ENCODE results near the gene EPAS1.

The EPAS1 gene

GRCh38 chr2:46375566-46376125 lies 78.4 kb downstream of the EPAS1 start:
- Histone ChIP-seq H3K4me1 (ENCODE audit: insufficient read depth, insufficient read length) (no peaks in the 10 kb centered on the region), H3K9me3 (ENCODE audit: insufficient read depth, low read length) (no peaks in the 10 kb centered on the region), H3K36me3 (ENCODE audit: insufficient read depth, insufficient read length, low read length) (no peaks in the 10 kb centered on the region), H3K27me3 (ENCODE audit: insufficient read depth, insufficient read length) (no peaks in the 10 kb centered on the region), H3K4me3 (ENCODE audit: insufficient read length, low read depth) (no peak overlapping the region), H3K9ac (ENCODE audit: insufficient read length, low read depth) (no peak overlapping the region)
- TF ChIP-seq YY1 (IDR thresholded peaks at IDR 0.05; ENCODE audit: insufficient read depth, insufficient read length) = no peak
- TF ChIP-seq SUZ12 (IDR thresholded peaks at IDR 0.05; ENCODE audit: extremely low read depth, insufficient read depth, insufficient read length) = no peak
- no peak for TF ChIP-seq ZNF274 (IDR thresholded peaks at IDR 0.05; ENCODE audit: low read depth, low read length)
- no peak for DNase-seq (ENCODE audit: low read depth, low spot score)

DNA sequence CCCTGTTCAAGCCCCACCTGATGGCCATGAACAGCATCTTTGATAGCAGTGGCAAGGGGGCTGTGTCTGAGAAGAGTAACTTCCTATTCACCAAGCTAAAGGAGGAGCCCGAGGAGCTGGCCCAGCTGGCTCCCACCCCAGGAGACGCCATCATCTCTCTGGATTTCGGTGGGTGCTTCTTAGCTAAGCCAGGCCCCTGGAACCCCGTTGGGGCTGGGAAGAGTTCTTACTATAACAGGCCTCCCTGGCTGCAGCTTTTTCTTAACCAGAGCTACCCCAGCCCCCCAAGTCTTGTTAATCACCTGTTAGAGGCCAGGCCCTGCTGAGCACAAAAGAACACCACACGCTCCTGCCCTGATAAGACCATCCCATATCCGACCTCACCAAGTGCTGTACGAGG lies 79.4 kb downstream of the EPAS1 start:
- Histone ChIP-seq H3K36me3 (ENCODE audit: insufficient read depth, insufficient read length, low read length) (no peaks in the 10 kb centered on the region), H3K4me1 (ENCODE audit: insufficient read depth, insufficient read length) (no peaks in the 10 kb centered on the region), H3K4me3 (ENCODE audit: insufficient read length, low read depth) (no peak overlapping the region), H3K27me3 (ENCODE audit: insufficient read depth, insufficient read length) (no peaks in the 10 kb centered on the region), H3K9ac (ENCODE audit: insufficient read length, low read depth) (no peak overlapping the region), H3K9me3 (ENCODE audit: insufficient read depth, low read length) (no peaks in the 10 kb centered on the region)
- DNase-seq (ENCODE audit: low read depth, low spot score) = no peak
- no peak for TF ChIP-seq SUZ12 (IDR thresholded peaks at IDR 0.05; ENCODE audit: extremely low read depth, insufficient read depth, insufficient read length)
- TF ChIP-seq YY1 (IDR thresholded peaks at IDR 0.05; ENCODE audit: insufficient read depth, insufficient read length) = no peak
- TF ChIP-seq ZNF274 (IDR thresholded peaks at IDR 0.05; ENCODE audit: low read depth, low read length) = no peak

DNA sequence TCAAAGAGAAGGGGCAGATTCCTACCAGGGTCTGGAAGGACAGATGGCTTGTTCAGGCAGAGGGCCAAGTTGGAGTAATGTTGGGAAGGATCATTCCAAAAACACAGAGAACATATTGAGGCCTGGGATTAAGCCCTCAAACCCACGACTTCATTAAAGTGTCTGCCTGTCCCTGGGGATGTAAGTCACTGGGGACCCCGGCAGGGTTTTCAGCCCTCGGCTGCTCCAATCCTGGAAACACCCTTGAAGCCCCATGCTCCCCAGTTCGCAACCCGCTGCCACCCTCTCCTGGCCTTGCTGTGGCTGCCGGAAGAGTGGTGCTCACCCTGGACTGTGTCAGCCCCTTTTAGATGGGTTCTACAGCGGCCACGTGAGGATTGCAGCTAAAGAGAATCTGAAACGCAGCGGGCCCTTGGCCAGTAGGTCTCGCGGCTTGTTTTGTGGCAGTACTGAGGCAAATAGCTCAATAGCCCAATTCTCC lies 79.9 kb downstream of the EPAS1 start:
- no peak overlapping the region for H3K9ac ChIP-seq (ENCODE audit: insufficient read length, low read depth)
- no peaks in the 10 kb centered on the region for H3K9me3 ChIP-seq (ENCODE audit: insufficient read depth, low read length)
- H3K27me3 ChIP-seq (ENCODE audit: insufficient read depth, insufficient read length) = no peaks in the 10 kb centered on the region
- H3K4me3 ChIP-seq (ENCODE audit: insufficient read length, low read depth) = no peak overlapping the region
- no peak for TF ChIP-seq ZNF274 (IDR thresholded peaks at IDR 0.05; ENCODE audit: low read depth, low read length)
- no peak for TF ChIP-seq SUZ12 (IDR thresholded peaks at IDR 0.05; ENCODE audit: extremely low read depth, insufficient read depth, insufficient read length)
- no peak for TF ChIP-seq YY1 (IDR thresholded peaks at IDR 0.05; ENCODE audit: insufficient read depth, insufficient read length)
- H3K36me3 ChIP-seq (ENCODE audit: insufficient read depth, insufficient read length, low read length) = no peaks in the 10 kb centered on the region
- no peak for DNase-seq (ENCODE audit: low read depth, low spot score)
- no peaks in the 10 kb centered on the region for H3K4me1 ChIP-seq (ENCODE audit: insufficient read depth, insufficient read length)

DNA sequence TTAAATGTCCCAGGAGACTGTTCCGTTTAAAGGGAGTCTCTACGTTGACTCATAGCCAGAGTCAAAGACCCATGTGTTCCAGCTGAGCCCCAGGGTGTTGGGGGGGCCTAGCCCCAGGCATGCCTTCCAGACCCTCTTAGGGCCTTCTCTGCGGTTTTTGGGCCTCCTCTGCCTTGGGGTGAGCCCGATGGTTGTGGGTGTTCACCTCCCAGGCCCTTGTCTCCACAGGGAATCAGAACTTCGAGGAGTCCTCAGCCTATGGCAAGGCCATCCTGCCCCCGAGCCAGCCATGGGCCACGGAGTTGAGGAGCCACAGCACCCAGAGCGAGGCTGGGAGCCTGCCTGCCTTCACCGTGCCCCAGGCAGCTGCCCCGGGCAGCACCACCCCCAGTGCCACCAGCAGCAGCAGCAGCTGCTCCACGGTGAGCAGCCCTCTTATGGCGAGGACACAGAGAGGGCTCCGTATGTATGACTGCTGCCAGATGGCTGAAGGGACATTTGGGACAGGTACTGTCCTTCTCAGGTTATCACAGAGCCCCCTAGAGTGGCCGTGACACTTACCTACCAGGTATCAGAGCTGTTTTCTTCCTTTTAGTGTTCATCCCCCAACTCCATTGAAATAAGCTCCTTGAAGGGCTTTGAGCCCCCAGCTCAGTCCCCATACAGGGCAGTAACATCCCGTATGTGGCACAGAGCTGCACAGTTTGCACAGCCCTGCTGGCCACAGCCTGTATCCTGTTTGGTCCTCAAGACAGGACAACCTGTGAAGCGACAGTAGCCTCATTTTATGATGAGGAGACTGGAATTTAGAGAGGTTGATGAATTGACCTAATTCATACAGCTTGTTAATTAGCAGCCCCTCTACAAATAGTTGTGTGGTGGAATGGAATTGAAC lies 80.7 kb downstream of the EPAS1 start:
- no peak for DNase-seq (ENCODE audit: low read depth, low spot score)
- Histone ChIP-seq H3K9me3 (ENCODE audit: insufficient read depth, low read length) (no peaks in the 10 kb centered on the region), H3K9ac (ENCODE audit: insufficient read length, low read depth) (no peak overlapping the region), H3K4me1 (ENCODE audit: insufficient read depth, insufficient read length) (no peaks in the 10 kb centered on the region), H3K36me3 (ENCODE audit: insufficient read depth, insufficient read length, low read length) (no peaks in the 10 kb centered on the region), H3K27me3 (ENCODE audit: insufficient read depth, insufficient read length) (no peaks in the 10 kb centered on the region), H3K4me3 (ENCODE audit: insufficient read length, low read depth) (no peak overlapping the region)
- TF ChIP-seq YY1 (IDR thresholded peaks at IDR 0.05; ENCODE audit: insufficient read depth, insufficient read length) = no peak
- no peak for TF ChIP-seq SUZ12 (IDR thresholded peaks at IDR 0.05; ENCODE audit: extremely low read depth, insufficient read depth, insufficient read length)
- TF ChIP-seq ZNF274 (IDR thresholded peaks at IDR 0.05; ENCODE audit: low read depth, low read length) = no peak

DNA sequence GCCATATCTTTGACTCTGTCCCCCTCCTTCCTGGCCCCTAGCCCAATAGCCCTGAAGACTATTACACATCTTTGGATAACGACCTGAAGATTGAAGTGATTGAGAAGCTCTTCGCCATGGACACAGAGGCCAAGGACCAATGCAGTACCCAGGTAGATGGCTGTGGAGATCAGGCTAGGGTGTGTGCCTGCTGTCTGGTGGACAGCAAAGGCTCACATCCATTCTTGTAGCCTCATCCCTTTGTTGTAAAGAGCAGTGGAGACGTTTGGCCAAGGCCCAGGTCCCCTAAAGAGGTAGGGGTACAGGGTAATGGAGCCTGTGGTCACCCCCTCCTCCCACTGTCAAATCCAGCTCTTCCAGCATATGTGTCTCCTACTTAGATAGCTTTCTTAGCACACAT lies 81.4 kb downstream of the EPAS1 start:
- no peak overlapping the region for H3K4me3 ChIP-seq (ENCODE audit: insufficient read length, low read depth)
- no peak overlapping the region for H3K9ac ChIP-seq (ENCODE audit: insufficient read length, low read depth)
- H3K9me3 ChIP-seq (ENCODE audit: insufficient read depth, low read length) = no peaks in the 10 kb centered on the region
- no peaks in the 10 kb centered on the region for H3K4me1 ChIP-seq (ENCODE audit: insufficient read depth, insufficient read length)
- H3K36me3 ChIP-seq (ENCODE audit: insufficient read depth, insufficient read length, low read length) = no peaks in the 10 kb centered on the region
- no peak for DNase-seq (ENCODE audit: low read depth, low spot score)
- TF ChIP-seq SUZ12 (IDR thresholded peaks at IDR 0.05; ENCODE audit: extremely low read depth, insufficient read depth, insufficient read length) (no peak), ZNF274 (IDR thresholded peaks at IDR 0.05; ENCODE audit: low read depth, low read length) (no peak), YY1 (IDR thresholded peaks at IDR 0.05; ENCODE audit: insufficient read depth, insufficient read length) (no peak)
- no peaks in the 10 kb centered on the region for H3K27me3 ChIP-seq (ENCODE audit: insufficient read depth, insufficient read length)

DNA sequence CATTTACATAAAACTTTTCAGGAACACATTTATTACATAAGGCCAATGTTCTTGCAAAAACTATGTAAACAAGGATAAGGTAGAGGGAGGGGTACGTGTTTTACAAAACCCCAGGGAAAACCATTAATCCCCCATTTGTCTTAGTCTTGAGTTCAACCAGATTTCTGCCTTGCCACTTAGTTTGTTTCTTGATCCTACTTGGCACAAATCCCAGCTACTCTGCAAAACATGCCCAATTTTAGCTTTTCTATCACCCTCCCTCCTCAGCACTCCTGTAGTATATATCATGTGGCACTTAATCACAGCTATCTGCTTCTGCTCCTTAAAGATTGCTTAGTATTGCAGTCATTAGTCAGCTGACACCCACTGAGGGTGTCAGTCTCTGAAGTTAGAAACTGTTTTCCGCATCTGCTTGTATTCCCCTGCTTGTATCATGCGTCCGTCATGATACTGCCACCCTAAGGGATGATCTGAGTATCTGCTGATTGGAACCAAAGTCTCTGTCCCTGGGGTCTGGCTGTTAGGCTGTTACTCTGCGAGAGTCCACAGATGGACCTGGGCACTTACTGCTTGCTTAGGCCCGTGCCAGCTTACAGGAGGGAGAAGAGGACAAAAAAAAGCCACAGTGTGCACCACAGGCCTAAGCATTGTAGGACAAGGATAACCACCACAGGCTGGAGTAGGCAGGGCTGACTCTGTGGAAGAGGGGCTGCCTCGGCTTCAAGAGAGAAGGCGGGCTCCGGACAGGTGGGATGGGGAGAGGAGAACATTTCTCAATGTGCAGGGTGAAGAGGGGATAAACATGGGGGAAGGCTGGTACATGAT lies 82.2 kb downstream of the EPAS1 start:
- Histone ChIP-seq H3K4me1 (ENCODE audit: insufficient read depth, insufficient read length) (no peaks in the 10 kb centered on the region), H3K9ac (ENCODE audit: insufficient read length, low read depth) (no peak overlapping the region), H3K27me3 (ENCODE audit: insufficient read depth, insufficient read length) (no peaks in the 10 kb centered on the region), H3K36me3 (ENCODE audit: insufficient read depth, insufficient read length, low read length) (no peaks in the 10 kb centered on the region), H3K9me3 (ENCODE audit: insufficient read depth, low read length) (no peaks in the 10 kb centered on the region), H3K4me3 (ENCODE audit: insufficient read length, low read depth) (no peak overlapping the region)
- DNase-seq (ENCODE audit: low read depth, low spot score) = no peak
- TF ChIP-seq SUZ12 (IDR thresholded peaks at IDR 0.05; ENCODE audit: extremely low read depth, insufficient read depth, insufficient read length) (no peak), YY1 (IDR thresholded peaks at IDR 0.05; ENCODE audit: insufficient read depth, insufficient read length) (no peak), ZNF274 (IDR thresholded peaks at IDR 0.05; ENCODE audit: low read depth, low read length) (no peak)
